Measurements from ENCODE around the gene SSUH2.
"Not testable (repeated sequence)": the region's sequence is repeated elsewhere in the genome, so short reads cannot be mapped to it uniquely, and the experiment has no call there.

Gene SSUH2

GRCh38 chr3:8608791-8609467, 35.7 kb downstream of the SSUH2 start:
- no peak for DNase-seq (ENCODE audit: low read depth)

GRCh38 chr3:8608041-8608790, 36.4 kb downstream of the SSUH2 start:
- DNase-seq (ENCODE audit: low read depth) = no peak

- no peak for DNase-seq (ENCODE audit: low read depth)
Measured at GRCh38 chr3:8607234-8608040, 37.2 kb downstream of the SSUH2 start.

GRCh38 chr3:8606701-8607231, 37.8 kb downstream of the SSUH2 start:
- DNase-seq (ENCODE audit: low read depth) = no peak

GRCh38 chr3:8604988-8605387, 39.6 kb downstream of the SSUH2 start:
- DNase-seq (ENCODE audit: low read depth) = no peak

GRCh38 chr3:8604006-8604405, 40.6 kb downstream of the SSUH2 start:
- DNase-seq (ENCODE audit: low read depth) = no peak

- no peak for DNase-seq (ENCODE audit: low read depth)
Measured at GRCh38 chr3:8603115-8603710, 41.4 kb downstream of the SSUH2 start.

- DNase-seq (ENCODE audit: low read depth) = no peak
Measured at GRCh38 chr3:8600457-8600856, 44.1 kb downstream of the SSUH2 start.

- no peak for DNase-seq (ENCODE audit: low read depth)
Measured at GRCh38 chr3:8599146-8599545, 45.5 kb downstream of the SSUH2 start.

GRCh38 chr3:8597219-8597853, 47.3 kb downstream of the SSUH2 start:
- no peak for DNase-seq (ENCODE audit: low read depth)

- no peak for DNase-seq (ENCODE audit: low read depth)
Measured at GRCh38 chr3:8596321-8597218, 48.0 kb downstream of the SSUH2 start.

- DNase-seq (ENCODE audit: low read depth) = no peak
Measured at GRCh38 chr3:8595695-8596115, 48.9 kb downstream of the SSUH2 start.

- no peak for DNase-seq (ENCODE audit: low read depth)
Measured at GRCh38 chr3:8595252-8595651, 49.3 kb downstream of the SSUH2 start.

- DNase-seq (ENCODE audit: low read depth) = peak; percentile 25
Measured at GRCh38 chr3:8593021-8593827, 51.4 kb downstream of the SSUH2 start.

- peak; percentile 67 for DNase-seq (ENCODE audit: low read depth)
Measured at GRCh38 chr3:8589880-8590556, 54.6 kb downstream of the SSUH2 start.

- no peak for DNase-seq (ENCODE audit: low read depth)
Measured at GRCh38 chr3:8584661-8585060, 59.9 kb downstream of the SSUH2 start.

GRCh38 chr3:8581806-8582445, 62.7 kb downstream of the SSUH2 start:
- no peak for DNase-seq (ENCODE audit: low read depth)

GRCh38 chr3:8581373-8581772, 63.2 kb downstream of the SSUH2 start:
- no peak for DNase-seq (ENCODE audit: low read depth)

- not testable (repeated sequence) for DNase-seq (ENCODE audit: low read depth)
Measured at GRCh38 chr3:8580434-8580833, 64.2 kb downstream of the SSUH2 start.
